Esophagus squamous epithelium (tissue), 4 donors: ENCODE measurements around the gene PRRT3.
A peak's percentile ranks its signal among the peaks of the same experiment; 100 is the strongest.

Experiments
- POLR2A ChIP-seq, 4 donors: fragments of 450-650 bp; IDR thresholded peaks; one replicate each; pipeline ENCODE4 v1.6.1; 2017; ENCODE audit warnings: antibody characterized with exemption in 4 of 4, mild to moderate bottlenecking in 4 of 4, moderate library complexity in 3 of 4
- TF ChIP-seq, protein P1 (sequence below), 6 experiments: fragments of 450-650 bp in 4 of 6; fragments of 200-600 bp in 2 of 6; sonication (generic) in 2 of 6; IDR thresholded peaks; one replicate each; pipeline ENCODE4 v1.5.1; 2016 to 2019; ENCODE audit warnings: antibody characterized with exemption in 6 of 6, mild to moderate bottlenecking in 4 of 6, moderate library complexity in 4 of 6

DNA sequence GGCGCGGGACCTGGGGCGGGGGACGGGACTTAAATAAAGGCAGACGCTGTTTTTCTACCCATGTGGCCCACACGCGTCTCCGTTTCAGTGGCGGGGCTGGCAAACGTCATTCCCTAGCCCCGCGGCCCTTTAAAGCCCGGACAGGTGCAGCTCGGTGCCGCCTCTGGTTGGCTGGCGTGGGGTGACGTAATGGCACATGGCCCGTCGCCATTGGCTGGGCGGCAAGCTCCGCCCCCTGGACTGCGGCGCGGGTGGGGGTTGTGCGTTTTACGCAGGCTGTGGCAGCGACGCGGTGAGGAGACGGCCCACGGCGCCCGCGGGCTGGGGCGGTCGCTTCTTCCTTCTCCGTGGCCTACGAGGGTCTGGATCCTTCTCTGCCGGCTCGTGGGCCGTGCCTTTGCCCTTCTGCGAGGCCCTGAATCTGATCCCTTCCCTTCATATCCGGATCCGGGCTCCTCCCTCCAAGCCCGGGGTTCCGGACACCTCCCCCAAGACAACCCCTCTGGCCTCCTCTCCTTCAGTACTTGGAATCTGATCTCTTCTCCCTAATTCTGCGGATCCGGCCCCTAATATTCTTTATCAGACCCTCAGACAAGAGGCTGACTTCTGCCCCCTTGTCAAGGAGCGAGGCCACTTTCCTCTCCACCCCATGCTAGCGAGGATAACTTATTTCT, 18.5 kb downstream of the PRRT3 start, which contains the start of gene CRELD1:
- TF ChIP-seq, protein P1, sequence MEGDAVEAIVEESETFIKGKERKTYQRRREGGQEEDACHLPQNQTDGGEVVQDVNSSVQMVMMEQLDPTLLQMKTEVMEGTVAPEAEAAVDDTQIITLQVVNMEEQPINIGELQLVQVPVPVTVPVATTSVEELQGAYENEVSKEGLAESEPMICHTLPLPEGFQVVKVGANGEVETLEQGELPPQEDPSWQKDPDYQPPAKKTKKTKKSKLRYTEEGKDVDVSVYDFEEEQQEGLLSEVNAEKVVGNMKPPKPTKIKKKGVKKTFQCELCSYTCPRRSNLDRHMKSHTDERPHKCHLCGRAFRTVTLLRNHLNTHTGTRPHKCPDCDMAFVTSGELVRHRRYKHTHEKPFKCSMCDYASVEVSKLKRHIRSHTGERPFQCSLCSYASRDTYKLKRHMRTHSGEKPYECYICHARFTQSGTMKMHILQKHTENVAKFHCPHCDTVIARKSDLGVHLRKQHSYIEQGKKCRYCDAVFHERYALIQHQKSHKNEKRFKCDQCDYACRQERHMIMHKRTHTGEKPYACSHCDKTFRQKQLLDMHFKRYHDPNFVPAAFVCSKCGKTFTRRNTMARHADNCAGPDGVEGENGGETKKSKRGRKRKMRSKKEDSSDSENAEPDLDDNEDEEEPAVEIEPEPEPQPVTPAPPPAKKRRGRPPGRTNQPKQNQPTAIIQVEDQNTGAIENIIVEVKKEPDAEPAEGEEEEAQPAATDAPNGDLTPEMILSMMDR (IDR thresholded peaks at IDR 0.05): no peak
- peak in 3 of 4 donors; percentile 44 to 89 (median 81) for TF ChIP-seq POLR2A (IDR thresholded peaks at IDR 0.05)
